ENCODE measurements around the gene SUDS3. TPM values are rescaled to one million over a fixed set of nuclear protein-coding genes. Genes with fewer than 3 reads are reported as not detected.

The SUDS3 gene
- total and polyA plus RNA-seq, 4 donors: 6.7 to 22.8 (median 12.3) TPM

DNA sequence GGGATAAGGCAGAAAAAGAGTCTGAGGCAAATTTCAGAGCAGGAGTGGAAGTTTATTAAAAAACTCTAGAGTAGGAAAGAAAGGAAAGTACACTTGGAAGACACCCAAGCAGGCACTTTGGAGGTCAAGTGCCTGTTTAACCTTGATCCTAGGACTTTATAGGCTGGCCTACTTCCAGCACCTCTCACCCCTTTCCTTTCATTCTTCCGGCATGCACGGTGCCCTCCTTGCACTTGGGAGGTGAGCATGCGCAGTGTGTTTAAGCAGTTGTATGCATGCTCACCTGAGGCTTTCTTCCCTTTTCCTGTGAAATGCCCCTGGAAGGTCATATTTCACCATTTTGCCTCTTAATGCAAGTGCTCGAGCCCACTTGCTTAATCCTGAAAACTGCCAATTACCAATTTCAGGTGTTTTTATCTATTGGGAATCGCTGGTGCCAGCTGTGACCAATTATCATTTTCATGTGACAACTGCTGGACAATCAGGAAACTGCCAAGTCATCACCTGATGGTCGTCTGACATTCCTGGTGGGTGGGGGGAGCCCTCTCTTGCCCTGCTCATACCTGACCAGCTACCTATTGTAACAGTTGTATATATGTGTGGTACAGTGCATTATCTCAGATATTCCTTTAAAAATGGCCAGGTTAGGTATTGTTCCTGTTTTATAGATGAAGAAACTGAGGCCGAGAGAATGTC lies 53.5 kb downstream of the SUDS3 start (continued):
- TF ChIP-seq, protein P1, sequence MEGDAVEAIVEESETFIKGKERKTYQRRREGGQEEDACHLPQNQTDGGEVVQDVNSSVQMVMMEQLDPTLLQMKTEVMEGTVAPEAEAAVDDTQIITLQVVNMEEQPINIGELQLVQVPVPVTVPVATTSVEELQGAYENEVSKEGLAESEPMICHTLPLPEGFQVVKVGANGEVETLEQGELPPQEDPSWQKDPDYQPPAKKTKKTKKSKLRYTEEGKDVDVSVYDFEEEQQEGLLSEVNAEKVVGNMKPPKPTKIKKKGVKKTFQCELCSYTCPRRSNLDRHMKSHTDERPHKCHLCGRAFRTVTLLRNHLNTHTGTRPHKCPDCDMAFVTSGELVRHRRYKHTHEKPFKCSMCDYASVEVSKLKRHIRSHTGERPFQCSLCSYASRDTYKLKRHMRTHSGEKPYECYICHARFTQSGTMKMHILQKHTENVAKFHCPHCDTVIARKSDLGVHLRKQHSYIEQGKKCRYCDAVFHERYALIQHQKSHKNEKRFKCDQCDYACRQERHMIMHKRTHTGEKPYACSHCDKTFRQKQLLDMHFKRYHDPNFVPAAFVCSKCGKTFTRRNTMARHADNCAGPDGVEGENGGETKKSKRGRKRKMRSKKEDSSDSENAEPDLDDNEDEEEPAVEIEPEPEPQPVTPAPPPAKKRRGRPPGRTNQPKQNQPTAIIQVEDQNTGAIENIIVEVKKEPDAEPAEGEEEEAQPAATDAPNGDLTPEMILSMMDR (IDR thresholded peaks at IDR 0.05; ENCODE audit: low read depth, low read length, missing input control): no peak
- TF ChIP-seq GABPA (IDR thresholded peaks at IDR 0.05 in 1 of 2, conservative IDR thresholded peaks at IDR 0.05 in 1 of 2): no peak

DNA sequence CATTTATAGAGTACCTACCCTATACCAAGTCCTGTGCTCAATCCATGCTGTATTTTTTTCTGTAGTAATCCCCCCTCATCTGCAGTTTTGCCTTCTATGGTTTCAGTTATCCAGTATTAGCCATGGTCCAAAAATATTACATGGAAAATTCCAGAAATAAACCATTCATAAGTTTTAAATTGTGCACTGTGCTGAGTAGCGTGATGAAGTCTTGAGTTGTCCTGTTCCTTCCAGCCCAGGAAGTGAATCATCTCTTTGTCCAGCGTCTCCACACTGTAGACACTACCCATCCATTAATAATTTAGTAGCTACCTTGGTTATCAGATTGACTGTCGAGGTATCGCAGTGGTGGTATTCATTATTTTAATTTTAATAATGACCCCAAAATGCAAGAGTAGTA lies 54.2 kb downstream of the SUDS3 start:
- H3K4me3 ChIP-seq (ENCODE audit: low read depth in 1 of 3, low read length in 3 of 3): no peak overlapping the region
- H3K9ac ChIP-seq (ENCODE audit: low read depth in 1 of 2, low read length in 2 of 2): no peak overlapping the region
- no peaks in the 10 kb centered on the region for H3K9me3 ChIP-seq (ENCODE audit: control insufficient read depth in 4 of 4, low read length in 3 of 4)
- DNase-seq (ENCODE audit: low spot score): no peak
- TF ChIP-seq HNF4G (IDR thresholded peaks at IDR 0.05): no peak
- TF ChIP-seq, protein P2, sequence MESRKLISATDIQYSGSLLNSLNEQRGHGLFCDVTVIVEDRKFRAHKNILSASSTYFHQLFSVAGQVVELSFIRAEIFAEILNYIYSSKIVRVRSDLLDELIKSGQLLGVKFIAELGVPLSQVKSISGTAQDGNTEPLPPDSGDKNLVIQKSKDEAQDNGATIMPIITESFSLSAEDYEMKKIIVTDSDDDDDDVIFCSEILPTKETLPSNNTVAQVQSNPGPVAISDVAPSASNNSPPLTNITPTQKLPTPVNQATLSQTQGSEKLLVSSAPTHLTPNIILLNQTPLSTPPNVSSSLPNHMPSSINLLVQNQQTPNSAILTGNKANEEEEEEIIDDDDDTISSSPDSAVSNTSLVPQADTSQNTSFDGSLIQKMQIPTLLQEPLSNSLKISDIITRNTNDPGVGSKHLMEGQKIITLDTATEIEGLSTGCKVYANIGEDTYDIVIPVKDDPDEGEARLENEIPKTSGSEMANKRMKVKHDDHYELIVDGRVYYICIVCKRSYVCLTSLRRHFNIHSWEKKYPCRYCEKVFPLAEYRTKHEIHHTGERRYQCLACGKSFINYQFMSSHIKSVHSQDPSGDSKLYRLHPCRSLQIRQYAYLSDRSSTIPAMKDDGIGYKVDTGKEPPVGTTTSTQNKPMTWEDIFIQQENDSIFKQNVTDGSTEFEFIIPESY (IDR thresholded peaks at IDR 0.05): no peak
- no peak for TF ChIP-seq RXRA (IDR thresholded peaks at IDR 0.05)
- TF ChIP-seq NR2F2 (IDR thresholded peaks at IDR 0.05): no peak
- TF ChIP-seq TAF1 (conservative IDR thresholded peaks at IDR 0.05): no peak
- TF ChIP-seq, protein P3, sequence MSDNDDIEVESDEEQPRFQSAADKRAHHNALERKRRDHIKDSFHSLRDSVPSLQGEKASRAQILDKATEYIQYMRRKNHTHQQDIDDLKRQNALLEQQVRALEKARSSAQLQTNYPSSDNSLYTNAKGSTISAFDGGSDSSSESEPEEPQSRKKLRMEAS (IDR thresholded peaks at IDR 0.05): no peak
- TF ChIP-seq FOXA1 (IDR thresholded peaks at IDR 0.05): no peak
- no peak for TF ChIP-seq EGR1 (IDR thresholded peaks at IDR 0.05; ENCODE audit: low read depth in 2 of 2)
- TF ChIP-seq HNF4A (conservative IDR thresholded peaks at IDR 0.05): no peak
- no peak for TF ChIP-seq RAD21 (IDR thresholded peaks at IDR 0.05)
- TF ChIP-seq GABPA (IDR thresholded peaks at IDR 0.05 in 1 of 2, conservative IDR thresholded peaks at IDR 0.05 in 1 of 2): no peak
- TF ChIP-seq SP1 (IDR thresholded peaks at IDR 0.05): no peak
- TF ChIP-seq, protein P1 (IDR thresholded peaks at IDR 0.05; ENCODE audit: low read depth, low read length, missing input control): no peak
- TF ChIP-seq, protein P4, sequence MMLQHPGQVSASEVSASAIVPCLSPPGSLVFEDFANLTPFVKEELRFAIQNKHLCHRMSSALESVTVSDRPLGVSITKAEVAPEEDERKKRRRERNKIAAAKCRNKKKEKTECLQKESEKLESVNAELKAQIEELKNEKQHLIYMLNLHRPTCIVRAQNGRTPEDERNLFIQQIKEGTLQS (IDR thresholded peaks at IDR 0.05): no peak
- no peak for TF ChIP-seq FOXA2 (IDR thresholded peaks at IDR 0.05)
- no peak for TF ChIP-seq YY1 (IDR thresholded peaks at IDR 0.05)
- TF ChIP-seq, protein P5, sequence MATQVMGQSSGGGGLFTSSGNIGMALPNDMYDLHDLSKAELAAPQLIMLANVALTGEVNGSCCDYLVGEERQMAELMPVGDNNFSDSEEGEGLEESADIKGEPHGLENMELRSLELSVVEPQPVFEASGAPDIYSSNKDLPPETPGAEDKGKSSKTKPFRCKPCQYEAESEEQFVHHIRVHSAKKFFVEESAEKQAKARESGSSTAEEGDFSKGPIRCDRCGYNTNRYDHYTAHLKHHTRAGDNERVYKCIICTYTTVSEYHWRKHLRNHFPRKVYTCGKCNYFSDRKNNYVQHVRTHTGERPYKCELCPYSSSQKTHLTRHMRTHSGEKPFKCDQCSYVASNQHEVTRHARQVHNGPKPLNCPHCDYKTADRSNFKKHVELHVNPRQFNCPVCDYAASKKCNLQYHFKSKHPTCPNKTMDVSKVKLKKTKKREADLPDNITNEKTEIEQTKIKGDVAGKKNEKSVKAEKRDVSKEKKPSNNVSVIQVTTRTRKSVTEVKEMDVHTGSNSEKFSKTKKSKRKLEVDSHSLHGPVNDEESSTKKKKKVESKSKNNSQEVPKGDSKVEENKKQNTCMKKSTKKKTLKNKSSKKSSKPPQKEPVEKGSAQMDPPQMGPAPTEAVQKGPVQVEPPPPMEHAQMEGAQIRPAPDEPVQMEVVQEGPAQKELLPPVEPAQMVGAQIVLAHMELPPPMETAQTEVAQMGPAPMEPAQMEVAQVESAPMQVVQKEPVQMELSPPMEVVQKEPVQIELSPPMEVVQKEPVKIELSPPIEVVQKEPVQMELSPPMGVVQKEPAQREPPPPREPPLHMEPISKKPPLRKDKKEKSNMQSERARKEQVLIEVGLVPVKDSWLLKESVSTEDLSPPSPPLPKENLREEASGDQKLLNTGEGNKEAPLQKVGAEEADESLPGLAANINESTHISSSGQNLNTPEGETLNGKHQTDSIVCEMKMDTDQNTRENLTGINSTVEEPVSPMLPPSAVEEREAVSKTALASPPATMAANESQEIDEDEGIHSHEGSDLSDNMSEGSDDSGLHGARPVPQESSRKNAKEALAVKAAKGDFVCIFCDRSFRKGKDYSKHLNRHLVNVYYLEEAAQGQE (IDR thresholded peaks at IDR 0.05): no peak
- no peak for TF ChIP-seq JUND (IDR thresholded peaks at IDR 0.05)
- H3K36me3 ChIP-seq (ENCODE audit: control insufficient read depth in 4 of 4, insufficient read depth in 3 of 4, low read depth in 1 of 4, low read length in 3 of 4): no peaks in the 10 kb centered on the region
- H3K4me1 ChIP-seq (ENCODE audit: control insufficient read depth in 4 of 4, insufficient read depth in 4 of 4, low read length in 3 of 4): no peaks in the 10 kb centered on the region
- no peaks in the 10 kb centered on the region for H3K27me3 ChIP-seq (ENCODE audit: control insufficient read depth in 4 of 4, insufficient read depth in 4 of 4, low read length in 3 of 4)
- 89% methylated on average over 4 of the region's 4 CpGs for WGBS
- H3K27ac ChIP-seq (ENCODE audit: low read depth in 1 of 2, low read length in 2 of 2): no peak overlapping the region
